ENCODE results near the gene PTPRF.

DNA sequence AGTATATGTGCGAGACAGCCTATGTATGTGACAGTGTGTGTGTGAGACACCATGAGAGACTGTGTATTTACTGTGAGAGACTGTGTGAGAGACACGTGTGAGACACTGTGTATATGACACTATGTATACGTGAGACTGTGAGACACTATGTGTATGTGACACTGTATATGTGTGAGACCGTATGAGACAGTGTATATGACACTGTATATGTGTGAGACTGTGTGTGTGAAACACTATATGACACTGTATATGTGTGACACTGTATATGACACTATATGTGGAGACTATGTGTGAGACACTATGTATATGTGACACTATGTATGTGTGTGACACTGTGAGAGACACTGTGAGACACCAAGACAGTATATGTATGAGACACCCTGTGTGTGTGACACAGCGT, 66.3 kb downstream of the PTPRF start:
- TF ChIP-seq, protein P1, sequence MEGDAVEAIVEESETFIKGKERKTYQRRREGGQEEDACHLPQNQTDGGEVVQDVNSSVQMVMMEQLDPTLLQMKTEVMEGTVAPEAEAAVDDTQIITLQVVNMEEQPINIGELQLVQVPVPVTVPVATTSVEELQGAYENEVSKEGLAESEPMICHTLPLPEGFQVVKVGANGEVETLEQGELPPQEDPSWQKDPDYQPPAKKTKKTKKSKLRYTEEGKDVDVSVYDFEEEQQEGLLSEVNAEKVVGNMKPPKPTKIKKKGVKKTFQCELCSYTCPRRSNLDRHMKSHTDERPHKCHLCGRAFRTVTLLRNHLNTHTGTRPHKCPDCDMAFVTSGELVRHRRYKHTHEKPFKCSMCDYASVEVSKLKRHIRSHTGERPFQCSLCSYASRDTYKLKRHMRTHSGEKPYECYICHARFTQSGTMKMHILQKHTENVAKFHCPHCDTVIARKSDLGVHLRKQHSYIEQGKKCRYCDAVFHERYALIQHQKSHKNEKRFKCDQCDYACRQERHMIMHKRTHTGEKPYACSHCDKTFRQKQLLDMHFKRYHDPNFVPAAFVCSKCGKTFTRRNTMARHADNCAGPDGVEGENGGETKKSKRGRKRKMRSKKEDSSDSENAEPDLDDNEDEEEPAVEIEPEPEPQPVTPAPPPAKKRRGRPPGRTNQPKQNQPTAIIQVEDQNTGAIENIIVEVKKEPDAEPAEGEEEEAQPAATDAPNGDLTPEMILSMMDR (IDR thresholded peaks at IDR 0.05; ENCODE audit: low read depth, low read length), result no peak
- TF ChIP-seq POLR2A (IDR thresholded peaks at IDR 0.05; ENCODE audit: extremely low read depth, insufficient read length), result no peak
- TF ChIP-seq, protein P2, sequence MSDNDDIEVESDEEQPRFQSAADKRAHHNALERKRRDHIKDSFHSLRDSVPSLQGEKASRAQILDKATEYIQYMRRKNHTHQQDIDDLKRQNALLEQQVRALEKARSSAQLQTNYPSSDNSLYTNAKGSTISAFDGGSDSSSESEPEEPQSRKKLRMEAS (IDR thresholded peaks at IDR 0.05; ENCODE audit: low read depth, low read length), result no peak
- no peak for TF ChIP-seq MYC (IDR thresholded peaks at IDR 0.05; ENCODE audit: low read depth, low read length)
